ENCODE results near the gene TMEM80.

The TMEM80 gene

DNA sequence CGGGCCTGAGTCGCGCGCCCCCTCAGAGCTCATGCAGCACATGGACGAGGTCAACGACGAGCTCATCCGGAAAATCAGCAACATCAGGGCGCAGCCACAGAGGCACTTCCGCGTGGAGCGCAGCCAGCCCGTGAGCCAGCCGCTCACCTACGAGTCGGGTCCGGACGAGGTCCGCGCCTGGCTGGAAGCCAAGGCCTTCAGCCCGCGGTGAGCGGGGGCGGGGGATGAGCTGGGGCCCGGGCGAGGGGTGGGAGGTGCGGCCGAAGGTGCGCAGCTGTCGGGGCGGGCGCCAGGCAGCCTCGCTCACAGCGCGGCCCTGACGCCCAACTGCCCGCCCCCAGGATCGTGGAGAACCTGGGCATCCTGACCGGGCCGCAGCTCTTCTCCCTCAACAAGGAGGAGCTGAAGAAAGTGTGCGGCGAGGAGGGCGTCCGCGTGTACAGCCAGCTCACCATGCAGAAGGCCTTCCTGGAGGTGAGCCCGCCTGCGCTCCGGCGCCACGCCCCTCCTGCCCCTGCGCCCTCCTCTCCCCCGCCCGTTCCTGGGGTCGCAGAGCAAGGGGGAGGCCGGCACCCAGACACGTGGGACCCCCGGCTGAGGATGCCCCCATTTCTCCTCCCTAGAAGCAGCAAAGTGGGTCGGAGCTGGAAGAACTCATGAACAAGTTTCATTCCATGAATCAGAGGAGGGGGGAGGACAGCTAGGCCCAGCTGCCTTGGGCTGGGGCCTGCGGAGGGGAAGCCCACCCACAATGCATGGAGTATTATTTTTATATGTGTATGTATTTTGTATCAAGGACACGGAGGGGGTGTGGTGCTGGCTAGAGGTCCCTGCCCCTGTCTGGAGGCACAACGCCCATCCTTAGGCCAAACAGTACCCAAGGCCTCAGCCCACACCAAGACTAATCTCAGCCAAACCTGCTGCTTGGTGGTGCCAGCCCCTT, 30.9 kb downstream of the TMEM80 start:
- peaks cover 4% of the 10 kb centered on the region; the same call in 1 of the 2 replicates for H3K27me3 ChIP-seq (ENCODE audit: insufficient read depth, low read length)
- peak overlapping the region; percentile 66 for H3K4me3 ChIP-seq (ENCODE audit: low read depth, low read length, poor library complexity, severe bottlenecking)
- peaks cover 47% of the 10 kb centered on the region for H3K4me1 ChIP-seq (ENCODE audit: insufficient read depth, low read length, severe bottlenecking)
- no peaks in the 10 kb centered on the region for H3K9me2 ChIP-seq (ENCODE audit: low read depth, low read length)
- 0 out of 2 replicates have a peak, but pooled peaks cover 5% of the 10 kb centered on the region for H3F3A ChIP-seq (ENCODE audit: insufficient read depth, low read length)
- H3K9me3 ChIP-seq (ENCODE audit: low read length): no peaks in the 10 kb centered on the region
- H3K9ac ChIP-seq (ENCODE audit: low read length): peak overlapping the region; percentile 74
- H3K27ac ChIP-seq (ENCODE audit: low read depth, low read length, poor library complexity, severe bottlenecking): peak overlapping the region; percentile 57
- H2AFZ ChIP-seq (ENCODE audit: low read length): no peak overlapping the region
- no peaks in the 10 kb centered on the region for H3K36me3 ChIP-seq (ENCODE audit: insufficient read depth, low read length)
- TF ChIP-seq, protein P1, sequence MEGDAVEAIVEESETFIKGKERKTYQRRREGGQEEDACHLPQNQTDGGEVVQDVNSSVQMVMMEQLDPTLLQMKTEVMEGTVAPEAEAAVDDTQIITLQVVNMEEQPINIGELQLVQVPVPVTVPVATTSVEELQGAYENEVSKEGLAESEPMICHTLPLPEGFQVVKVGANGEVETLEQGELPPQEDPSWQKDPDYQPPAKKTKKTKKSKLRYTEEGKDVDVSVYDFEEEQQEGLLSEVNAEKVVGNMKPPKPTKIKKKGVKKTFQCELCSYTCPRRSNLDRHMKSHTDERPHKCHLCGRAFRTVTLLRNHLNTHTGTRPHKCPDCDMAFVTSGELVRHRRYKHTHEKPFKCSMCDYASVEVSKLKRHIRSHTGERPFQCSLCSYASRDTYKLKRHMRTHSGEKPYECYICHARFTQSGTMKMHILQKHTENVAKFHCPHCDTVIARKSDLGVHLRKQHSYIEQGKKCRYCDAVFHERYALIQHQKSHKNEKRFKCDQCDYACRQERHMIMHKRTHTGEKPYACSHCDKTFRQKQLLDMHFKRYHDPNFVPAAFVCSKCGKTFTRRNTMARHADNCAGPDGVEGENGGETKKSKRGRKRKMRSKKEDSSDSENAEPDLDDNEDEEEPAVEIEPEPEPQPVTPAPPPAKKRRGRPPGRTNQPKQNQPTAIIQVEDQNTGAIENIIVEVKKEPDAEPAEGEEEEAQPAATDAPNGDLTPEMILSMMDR (IDR thresholded peaks at IDR 0.05; ENCODE audit: low read length): no peak
- no peak for TF ChIP-seq EZH2 (IDR thresholded peaks at IDR 0.05; ENCODE audit: borderline replicate concordance, low read length)
- no peaks in the 10 kb centered on the region for H3K79me2 ChIP-seq (ENCODE audit: insufficient read depth, low read length)
- H4K20me1 ChIP-seq (ENCODE audit: insufficient read depth, low read length): no peaks in the 10 kb centered on the region
- peak overlapping the region; percentile 69 for H3K4me2 ChIP-seq (ENCODE audit: low read length)

DNA sequence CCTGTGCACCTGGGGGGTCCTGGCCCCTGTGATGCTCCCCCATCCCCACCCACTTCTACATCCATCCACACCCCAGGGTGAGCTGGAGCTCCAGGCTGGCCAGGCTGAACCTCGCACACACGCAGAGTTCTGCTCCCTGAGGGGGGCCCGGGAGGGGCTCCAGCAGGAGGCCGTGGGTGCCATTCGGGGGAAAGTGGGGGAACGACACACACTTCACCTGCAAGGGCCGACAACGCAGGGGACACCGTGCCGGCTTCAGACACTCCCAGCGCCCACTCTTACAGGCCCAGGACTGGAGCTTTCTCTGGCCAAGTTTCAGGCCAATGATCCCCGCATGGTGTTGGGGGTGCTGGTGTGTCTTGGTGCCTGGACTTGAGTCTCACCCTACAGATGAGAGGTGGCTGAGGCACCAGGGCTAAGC, 31.7 kb downstream of the TMEM80 start:
- peaks cover 40% of the 10 kb centered on the region for H3K4me1 ChIP-seq (ENCODE audit: insufficient read depth, low read length, severe bottlenecking)
- H3K36me3 ChIP-seq (ENCODE audit: insufficient read depth, low read length): no peaks in the 10 kb centered on the region
- H3K27ac ChIP-seq (ENCODE audit: low read depth, low read length, poor library complexity, severe bottlenecking): peak overlapping the region; percentile 57
- no peaks in the 10 kb centered on the region for H4K20me1 ChIP-seq (ENCODE audit: insufficient read depth, low read length)
- H2AFZ ChIP-seq (ENCODE audit: low read length): no peak overlapping the region
- no peak overlapping the region for H3K4me3 ChIP-seq (ENCODE audit: low read depth, low read length, poor library complexity, severe bottlenecking)
- no peaks in the 10 kb centered on the region for H3K79me2 ChIP-seq (ENCODE audit: insufficient read depth, low read length)
- no peaks in the 10 kb centered on the region for H3K9me3 ChIP-seq (ENCODE audit: low read length)
- peaks cover 4% of the 10 kb centered on the region; the same call in 1 of the 2 replicates for H3K27me3 ChIP-seq (ENCODE audit: insufficient read depth, low read length)
- H3K4me2 ChIP-seq (ENCODE audit: low read length): peak overlapping the region; percentile 69
- no peaks in the 10 kb centered on the region for H3K9me2 ChIP-seq (ENCODE audit: low read depth, low read length)
- H3F3A ChIP-seq (ENCODE audit: insufficient read depth, low read length): 0 out of 2 replicates have a peak, but pooled peaks cover 5% of the 10 kb centered on the region
- H3K9ac ChIP-seq (ENCODE audit: low read length): no peak overlapping the region; the same call in 1 of the 2 replicates
- TF ChIP-seq EZH2 (IDR thresholded peaks at IDR 0.05; ENCODE audit: borderline replicate concordance, low read length): no peak
- TF ChIP-seq, protein P1 (IDR thresholded peaks at IDR 0.05; ENCODE audit: low read length): no peak

DNA sequence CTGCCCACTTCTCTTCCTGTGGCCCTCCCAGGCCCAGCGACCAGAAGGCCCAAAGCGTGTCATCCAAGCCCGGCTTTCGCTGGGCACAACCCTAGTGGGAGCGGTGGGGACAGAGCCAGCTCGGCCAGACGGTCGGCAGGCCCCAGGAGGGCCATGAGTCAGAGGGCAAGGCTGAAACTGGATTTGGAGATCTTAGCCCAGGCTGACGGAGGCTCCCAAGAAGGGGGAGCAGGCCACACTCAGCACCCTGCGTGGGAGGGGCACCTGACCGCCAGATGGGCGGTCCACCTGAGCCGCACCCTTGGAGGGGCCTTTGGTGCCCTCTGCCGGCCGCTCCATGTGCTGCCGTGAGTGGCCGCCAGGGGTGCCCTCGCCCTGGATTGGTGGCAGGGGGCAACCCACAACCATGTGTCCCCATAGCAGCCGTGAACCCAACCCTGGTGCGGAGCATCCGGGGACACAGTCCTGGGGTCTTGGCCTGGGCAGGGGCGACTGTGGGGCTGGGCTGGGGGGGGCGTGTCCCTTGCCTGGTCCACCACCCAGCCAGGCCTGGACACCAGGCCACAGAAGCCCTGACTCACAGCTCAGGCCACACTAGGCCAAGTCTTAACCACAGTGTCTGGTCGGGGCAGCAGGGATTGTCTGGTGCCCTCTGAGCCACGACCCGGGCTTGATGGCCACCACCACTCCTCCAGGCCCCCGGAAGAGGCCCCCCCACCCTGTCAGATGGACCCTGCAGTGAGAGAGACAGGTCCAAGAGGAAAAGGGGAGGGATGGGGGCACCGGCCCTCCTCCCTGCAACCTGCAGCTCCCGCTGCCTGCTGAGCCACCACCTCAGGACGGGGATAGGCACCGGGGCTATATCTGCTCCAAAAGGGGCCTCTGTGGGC, 32.5 kb downstream of the TMEM80 start:
- Histone ChIP-seq H3K36me3 (ENCODE audit: insufficient read depth, low read length) (no peaks in the 10 kb centered on the region), H2AFZ (ENCODE audit: low read length) (no peak overlapping the region), H3K4me3 (ENCODE audit: low read depth, low read length, poor library complexity, severe bottlenecking) (no peak overlapping the region), H3K9me2 (ENCODE audit: low read depth, low read length) (no peaks in the 10 kb centered on the region), H3K79me2 (ENCODE audit: insufficient read depth, low read length) (no peaks in the 10 kb centered on the region), H3K4me2 (ENCODE audit: low read length) (no peak overlapping the region), H4K20me1 (ENCODE audit: insufficient read depth, low read length) (no peaks in the 10 kb centered on the region), H3K9ac (ENCODE audit: low read length) (no peak overlapping the region), H3F3A (ENCODE audit: insufficient read depth, low read length) (0 out of 2 replicates have a peak, but pooled peaks cover 5% of the 10 kb centered on the region), H3K9me3 (ENCODE audit: low read length) (no peaks in the 10 kb centered on the region), H3K27me3 (ENCODE audit: insufficient read depth, low read length) (peaks cover 4% of the 10 kb centered on the region; the same call in 1 of the 2 replicates), H3K27ac (ENCODE audit: low read depth, low read length, poor library complexity, severe bottlenecking) (no peak overlapping the region), H3K4me1 (ENCODE audit: insufficient read depth, low read length, severe bottlenecking) (peaks cover 36% of the 10 kb centered on the region)
- no peak for TF ChIP-seq EZH2 (IDR thresholded peaks at IDR 0.05; ENCODE audit: borderline replicate concordance, low read length)
- TF ChIP-seq, protein P1 (IDR thresholded peaks at IDR 0.05; ENCODE audit: low read length): peak; percentile 97
